ENCODE measurements around the gene POGZ.

Gene POGZ, protein sequence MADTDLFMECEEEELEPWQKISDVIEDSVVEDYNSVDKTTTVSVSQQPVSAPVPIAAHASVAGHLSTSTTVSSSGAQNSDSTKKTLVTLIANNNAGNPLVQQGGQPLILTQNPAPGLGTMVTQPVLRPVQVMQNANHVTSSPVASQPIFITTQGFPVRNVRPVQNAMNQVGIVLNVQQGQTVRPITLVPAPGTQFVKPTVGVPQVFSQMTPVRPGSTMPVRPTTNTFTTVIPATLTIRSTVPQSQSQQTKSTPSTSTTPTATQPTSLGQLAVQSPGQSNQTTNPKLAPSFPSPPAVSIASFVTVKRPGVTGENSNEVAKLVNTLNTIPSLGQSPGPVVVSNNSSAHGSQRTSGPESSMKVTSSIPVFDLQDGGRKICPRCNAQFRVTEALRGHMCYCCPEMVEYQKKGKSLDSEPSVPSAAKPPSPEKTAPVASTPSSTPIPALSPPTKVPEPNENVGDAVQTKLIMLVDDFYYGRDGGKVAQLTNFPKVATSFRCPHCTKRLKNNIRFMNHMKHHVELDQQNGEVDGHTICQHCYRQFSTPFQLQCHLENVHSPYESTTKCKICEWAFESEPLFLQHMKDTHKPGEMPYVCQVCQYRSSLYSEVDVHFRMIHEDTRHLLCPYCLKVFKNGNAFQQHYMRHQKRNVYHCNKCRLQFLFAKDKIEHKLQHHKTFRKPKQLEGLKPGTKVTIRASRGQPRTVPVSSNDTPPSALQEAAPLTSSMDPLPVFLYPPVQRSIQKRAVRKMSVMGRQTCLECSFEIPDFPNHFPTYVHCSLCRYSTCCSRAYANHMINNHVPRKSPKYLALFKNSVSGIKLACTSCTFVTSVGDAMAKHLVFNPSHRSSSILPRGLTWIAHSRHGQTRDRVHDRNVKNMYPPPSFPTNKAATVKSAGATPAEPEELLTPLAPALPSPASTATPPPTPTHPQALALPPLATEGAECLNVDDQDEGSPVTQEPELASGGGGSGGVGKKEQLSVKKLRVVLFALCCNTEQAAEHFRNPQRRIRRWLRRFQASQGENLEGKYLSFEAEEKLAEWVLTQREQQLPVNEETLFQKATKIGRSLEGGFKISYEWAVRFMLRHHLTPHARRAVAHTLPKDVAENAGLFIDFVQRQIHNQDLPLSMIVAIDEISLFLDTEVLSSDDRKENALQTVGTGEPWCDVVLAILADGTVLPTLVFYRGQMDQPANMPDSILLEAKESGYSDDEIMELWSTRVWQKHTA (N-terminal part only)

DNA sequence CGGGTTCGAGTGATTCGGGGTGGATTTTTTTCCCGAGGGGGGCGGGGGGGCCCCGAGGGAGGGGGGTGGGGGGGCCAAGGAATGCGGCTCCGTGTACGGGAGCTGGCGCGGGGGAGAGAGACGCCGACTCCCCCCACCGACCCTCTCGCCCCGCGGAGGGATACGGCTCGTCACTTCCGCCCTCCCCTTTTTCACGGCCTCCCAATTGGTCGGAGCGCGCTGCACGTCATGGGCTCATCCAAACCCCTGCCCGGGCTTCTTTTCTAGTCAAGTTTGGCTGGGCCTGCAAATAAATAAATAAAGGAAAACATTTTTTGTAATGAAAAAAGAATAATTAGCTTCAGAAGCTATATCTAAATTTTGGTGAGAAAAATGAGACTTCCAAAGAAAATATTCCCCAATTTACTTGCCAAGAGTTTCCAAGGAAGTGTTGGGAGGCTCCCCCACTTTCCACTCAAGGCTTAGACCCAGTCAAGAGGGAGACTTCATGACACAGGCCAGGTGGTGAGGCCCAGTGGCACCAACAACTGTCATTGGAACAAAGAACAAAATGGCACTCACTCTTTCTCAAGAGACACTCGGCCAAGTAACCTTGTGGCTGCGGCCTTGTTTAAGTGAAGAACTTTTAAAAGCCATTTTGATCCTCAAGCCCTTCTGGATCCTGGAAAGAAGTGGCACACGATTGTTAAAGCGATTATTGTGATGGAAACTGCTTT lies at the start of gene POGZ:
TSS of gene POGZ (minus strand) at position 164 of the 716 bp plus-strand sequence. CDS start 17,290 bp downstream, outside the sequence.
- DNase-seq: peak; percentile 93

DNA sequence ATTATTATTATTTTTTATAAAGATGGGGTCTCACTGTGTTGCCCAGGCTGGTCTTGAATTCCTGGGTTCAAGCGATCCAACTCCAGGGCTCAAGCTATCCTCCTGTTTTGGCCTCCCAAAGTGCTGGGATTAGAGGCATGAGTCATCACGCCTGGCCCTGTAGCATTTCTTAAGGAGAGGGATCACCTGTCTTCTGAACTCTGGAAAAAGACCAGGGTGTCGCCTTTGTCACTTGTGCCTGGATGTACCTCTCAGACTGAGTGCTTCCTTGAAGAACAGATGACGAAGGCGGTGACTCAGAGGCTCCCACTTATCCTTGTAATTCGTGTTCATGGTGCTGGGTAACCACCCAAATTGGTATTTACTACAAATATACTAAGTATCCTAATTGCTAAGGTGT lies 49.5 kb upstream of the POGZ start:
- no peak for DNase-seq

DNA sequence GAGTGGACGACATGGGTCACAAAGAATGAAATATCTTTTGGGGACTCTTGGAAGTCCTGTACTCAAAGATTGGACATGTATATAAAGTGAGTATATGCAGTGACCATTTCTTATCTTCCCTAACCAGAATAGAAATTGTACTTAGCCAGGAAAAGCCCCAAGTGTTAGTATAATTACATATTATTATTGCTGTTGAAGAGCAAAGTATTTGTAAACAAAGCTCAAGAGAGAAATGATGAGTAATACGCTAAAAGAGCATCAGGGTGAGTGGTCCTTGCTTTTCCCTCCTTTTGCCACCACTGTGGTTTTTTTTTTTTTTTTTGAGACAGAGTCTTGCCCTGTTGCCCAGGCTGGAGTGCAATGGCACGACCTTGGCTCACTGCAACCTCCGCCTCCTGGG lies 45.5 kb upstream of the POGZ start:
- DNase-seq: no peak

DNA sequence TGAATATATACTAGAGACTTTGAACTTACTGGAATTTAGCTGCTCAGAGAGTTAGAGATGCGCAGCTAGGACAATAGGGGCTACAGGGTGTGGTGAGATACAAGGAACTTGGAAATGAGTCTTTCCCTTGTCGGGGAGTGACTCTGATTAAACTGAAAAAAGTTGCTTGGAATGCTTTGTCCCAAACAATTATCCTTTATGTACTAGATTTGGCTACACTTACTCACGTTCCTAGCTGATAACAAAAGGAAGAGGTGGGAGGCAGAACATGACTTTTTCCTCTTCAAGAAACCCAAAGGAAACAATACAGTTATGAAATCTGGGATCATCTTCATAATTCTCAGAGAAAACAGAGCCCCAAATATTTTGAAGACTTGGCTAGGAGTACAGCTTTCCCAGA lies 45.0 kb upstream of the POGZ start:
- no peak for DNase-seq

DNA sequence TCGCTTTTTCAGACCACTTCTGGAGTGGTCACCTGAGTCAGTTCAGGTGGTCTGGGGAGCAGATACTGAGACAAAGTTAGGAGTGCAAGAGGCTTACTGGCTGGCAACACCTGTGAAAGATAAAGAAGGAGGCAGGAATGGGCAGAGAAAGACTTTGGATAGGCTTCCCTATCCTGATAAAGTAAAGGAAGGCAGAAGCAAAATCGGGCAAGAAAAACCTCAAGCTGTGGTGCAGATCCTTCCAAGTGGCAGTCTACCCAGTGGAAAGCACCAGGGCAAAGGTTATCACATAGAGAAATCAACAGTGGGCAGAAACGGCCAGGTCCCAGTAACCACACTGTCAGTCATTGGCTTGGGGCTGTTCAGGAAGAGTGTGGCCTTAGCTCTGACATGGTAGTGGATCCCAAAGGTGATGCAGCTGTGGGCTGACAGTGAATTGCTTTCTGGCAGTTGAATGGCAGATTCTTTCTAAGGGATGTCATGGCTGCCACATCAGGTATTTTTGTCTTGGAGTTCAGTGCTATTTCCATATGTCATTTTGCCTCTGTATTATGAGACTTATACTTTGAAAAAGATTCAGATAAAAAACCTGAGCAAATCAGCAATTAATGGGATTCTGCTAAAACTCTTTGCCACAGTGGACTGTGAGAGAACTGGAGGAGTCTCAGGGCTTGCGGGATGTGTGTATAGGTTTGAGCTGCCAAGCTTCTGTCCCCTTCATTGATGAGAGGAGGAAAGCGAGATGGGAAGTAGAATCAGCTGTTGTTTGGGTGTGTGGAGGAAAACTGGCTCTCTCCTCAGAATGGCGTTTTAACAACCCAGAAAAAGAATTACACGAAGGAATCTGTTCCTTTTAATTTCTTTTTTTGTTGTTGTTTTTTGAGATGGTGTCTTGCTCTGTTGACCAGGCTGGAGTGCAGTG lies 43.8 kb upstream of the POGZ start:
- no peak for DNase-seq

DNA sequence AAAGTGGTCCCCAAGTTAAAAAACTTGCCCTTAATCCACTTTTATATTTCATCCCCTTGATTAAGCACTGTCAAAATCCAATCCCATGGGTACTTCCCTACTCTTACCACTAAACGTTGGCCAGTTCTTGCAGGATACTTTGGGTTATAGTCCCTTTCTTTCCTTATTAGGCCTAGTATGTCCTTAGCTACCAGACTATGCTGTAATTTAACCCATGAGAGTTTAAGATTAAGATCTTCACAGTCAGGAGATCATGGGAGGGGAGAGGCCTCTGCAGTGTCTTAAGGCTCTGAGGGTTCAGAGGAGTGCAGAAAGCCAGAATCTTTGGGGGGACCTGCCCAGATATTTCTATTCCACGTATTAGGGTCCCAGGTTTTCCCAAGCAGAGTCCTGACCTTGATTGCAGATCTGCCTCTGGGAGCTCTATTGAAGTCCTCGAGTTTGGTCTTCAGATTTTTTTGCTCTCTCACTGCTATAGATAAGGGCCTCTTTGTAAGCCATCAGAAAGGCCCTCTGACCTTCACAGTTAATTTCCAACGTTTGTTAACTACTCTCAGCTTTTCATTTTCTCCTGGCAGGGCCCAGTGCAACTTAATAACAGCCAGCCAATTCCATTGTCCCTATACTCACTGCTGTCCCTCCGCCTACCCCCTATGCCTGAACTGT lies 42.9 kb upstream of the POGZ start:
- no peak for DNase-seq

DNA sequence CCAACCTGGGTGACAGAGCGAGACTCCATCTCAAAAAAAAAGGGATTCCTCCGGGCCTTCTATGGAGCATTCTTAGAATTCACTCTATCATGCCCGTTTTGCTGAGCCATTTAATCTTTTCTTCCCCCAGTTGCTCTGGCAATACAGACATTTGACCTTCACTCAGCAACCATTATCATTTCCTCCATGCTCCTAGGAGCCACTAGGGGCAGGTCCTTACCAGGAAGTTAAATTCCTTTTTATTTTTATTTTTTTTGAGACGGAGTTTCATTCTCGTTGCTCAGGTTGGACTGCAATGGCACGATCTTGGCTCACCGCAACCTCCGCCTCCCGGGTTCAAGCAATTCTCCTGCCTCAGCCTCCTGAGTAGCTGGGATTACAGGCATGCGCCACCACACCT lies 42.2 kb upstream of the POGZ start:
- DNase-seq: no peak

DNA sequence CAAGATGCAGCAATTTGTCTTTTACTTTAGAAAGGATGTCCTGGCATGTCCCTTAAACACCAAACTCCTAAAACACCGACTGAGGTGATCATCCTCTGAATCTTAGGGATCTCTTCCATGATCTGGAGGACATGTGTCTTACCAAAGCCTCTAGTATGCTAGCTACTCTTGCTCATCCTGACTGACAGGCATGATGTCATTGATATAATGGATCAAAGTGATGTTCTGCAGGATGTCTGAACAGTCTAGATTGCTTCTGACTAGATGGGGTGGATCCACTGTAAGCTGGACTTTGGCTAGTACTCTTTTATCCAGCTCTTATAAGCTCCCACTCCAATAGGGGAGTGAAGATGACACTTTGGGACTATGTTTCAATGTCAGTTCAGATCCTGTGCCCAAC lies 40.6 kb upstream of the POGZ start:
- DNase-seq: no peak

DNA sequence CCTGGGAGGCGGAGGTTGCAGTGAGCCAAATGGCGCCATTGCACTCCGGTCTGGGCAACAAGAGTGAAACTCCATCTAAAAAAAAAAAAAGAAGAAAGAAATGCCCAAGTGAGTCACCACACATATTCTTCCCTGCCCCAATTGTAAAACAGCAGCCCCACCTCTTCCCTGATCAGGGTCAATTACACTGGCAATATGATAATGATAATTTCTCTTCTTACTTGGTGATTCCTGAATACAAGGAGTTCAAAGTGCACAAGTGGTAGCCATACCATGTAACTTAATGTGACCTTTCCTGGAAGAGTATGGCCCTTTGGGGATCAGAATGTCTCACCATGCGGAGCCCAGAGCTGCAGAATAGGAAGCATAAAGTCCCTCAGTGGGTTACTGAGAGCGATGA lies 40.1 kb upstream of the POGZ start:
- DNase-seq: no peak

DNA sequence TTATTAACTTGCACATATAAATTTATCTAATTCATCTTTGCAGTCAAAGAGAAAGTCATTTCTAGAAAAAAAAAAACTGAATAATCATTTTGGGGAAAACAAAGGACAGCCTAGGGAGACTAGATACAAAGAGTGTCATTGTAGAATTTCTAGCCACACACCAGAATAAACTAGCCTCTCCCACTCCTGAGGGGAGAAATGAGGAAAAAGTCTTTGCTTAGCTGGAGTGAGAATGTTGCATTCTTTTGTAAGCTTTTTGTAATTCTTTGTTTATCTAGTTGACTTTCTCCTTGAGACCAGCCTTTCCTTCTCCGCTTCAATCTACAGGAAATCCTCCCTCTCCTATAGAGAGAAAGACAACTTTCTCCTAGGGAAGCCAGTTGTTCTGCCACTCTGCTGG lies 36.0 kb upstream of the POGZ start:
- no peak for DNase-seq

DNA sequence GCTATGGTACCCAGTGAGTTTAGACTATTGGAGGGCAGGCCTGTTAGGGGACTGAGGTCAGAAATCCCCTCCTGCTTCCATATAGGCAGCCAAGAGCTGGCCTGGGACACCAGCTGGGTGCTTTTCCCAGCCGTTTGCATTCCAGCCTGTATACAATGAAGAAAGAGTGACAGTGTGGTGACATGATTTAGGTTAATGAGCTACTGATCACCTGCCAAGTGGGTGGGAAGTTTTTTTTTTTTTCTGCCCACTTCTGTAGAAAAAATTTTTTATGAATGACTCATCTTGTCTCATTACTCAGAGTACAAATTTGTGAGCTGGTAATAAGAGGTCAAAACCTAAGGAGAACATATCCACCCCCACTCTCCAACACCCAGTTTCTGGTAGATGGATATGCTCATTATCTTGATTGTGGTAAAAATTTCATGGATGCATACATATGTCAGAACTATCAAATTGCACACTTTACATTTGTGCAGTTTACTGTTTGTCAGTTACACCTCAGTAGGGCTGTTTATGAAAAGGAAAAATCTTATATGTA lies 35.5 kb upstream of the POGZ start:
- DNase-seq: no peak

DNA sequence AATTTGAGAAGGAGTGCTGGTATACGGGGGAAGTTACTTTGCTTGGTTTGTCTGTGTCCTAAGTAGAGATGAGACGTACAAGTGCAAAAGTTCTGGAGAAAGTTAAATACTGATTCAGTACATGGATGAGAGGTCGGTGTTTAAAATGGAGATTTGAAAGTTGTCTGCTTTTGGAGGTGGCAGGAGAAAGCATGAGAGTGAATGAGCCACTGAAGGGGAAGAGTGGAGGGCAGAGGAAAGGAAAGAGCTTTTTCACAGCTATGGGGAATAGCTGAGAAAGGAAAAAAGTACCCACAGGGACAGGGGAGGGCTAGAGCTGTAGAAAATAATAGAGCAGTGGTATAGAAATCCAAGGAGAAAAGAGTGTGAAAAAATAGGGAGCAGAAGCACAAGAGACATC lies 33.7 kb upstream of the POGZ start:
- DNase-seq: no peak

DNA sequence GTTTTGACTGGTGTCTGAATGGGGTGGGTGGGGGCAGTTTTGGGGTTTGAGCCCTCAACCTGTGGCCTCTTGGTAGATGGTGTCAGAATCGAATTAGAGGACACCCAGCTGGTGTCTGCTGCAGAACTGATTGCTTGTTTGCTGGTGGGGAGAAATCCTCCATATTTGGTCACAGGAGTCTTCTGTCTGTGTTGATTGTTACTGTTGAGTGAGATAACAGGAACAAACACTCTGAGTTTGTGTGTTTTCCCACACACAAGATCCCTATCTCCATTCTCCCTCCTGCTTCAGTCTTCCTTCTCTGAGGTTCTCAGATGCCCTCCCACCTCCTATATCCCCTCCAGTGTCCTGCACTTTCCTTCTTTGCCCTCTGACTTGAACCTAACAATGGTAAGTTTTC lies 32.8 kb upstream of the POGZ start:
- no peak for DNase-seq

DNA sequence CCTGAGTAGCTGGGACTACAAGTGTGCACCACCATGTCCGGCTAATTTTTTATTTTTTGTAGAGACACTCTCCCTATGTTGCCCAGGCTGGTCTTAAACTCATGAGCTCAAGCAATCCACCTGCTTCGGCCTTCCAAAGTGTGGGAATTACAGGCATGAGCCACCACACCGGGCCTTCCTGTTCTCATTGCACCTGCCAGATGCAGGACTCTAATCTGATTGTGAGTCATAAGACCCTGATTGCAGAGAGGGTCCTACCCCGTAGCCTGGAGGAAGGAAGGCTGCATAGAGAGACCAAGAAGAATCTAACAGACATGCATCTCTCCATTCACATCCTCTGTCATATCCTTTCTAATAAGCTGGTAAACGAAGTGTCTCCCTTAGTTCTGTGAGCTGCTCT lies 32.3 kb upstream of the POGZ start:
- no peak for DNase-seq

DNA sequence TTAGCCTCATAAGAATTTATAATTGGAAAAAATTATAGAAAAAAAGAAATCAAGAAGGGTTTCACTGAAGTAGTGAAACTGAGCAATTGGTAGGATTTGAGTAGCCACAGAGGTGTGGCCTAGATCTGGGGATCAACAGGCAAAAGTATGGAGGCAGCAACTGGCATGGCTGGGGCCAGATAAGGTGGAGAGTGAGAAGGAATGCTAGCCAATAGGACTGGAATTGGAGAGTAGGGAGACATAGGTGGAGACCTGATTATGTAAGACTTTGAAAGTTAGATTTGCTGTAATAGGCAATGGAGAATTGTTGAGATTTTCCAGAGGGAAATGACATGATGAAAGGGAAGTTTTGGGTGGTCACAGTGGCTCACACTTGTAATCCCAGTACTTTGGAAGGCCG lies 27.3 kb upstream of the POGZ start:
- DNase-seq: no peak

DNA sequence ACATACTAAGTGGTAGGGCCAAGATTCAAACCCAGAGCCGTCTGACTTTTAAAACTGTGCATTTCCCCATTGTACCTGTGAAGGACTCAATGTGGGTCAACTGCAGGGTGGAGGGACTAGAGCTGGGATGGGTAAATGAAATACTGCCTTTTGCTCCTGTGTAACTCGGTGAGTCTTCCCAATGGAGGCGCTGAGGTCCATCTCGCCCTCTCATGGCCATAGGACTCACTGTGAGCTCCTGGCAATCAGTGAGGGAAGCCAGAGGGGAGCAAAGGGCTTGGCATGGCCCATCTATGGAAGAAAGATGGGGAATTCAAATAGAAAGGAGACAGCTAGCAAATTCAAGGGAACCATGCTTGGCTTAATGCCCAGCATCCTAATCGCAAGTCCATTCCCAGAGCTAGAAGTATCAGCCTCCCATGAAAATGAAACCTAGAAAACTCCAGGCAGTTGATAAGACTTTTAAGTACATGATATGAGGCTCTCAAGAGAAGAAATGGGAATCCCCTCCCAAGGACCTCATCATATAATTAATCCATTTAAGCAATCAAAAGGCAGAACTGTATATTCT lies 26.5 kb upstream of the POGZ start:
- DNase-seq: no peak

DNA sequence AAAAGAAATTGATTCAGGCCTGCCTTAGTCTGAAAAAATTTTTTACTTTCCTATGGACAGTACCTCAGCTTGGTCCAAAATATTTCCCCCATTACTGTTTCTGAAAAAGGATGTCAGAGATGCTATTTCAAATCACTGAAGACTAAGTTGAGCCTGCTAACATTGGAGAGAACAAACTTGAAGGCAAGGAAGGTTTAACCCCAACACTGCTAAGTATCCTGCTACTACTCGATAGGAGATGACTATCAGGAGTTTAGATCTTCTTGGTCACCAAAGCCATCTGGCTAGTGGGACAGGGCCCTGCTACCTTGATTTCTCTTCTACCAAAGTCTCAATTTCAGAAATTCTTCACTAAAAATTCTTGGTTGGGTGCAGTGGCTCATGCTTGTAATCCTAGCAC lies 22.7 kb upstream of the POGZ start:
- DNase-seq: no peak

DNA sequence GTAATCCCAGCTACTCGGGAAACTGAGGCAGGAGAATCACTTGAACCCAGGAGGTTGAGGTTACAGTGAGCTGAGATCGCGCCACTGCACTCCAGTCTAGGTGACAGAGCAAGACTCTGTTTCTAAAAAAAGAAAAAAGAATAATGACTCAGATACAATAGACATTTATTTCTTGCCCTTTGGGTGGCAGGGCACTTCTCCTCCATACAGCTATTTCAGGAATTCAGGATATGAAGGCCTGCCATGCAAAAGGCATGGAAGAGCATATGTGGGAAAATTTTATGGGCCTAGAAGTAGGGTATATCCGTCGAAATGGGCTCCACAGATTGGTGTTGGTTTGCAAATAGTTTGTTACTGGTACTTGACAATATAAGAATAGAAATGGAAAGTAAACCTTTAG lies 20.2 kb upstream of the POGZ start:
- no peak for DNase-seq

DNA sequence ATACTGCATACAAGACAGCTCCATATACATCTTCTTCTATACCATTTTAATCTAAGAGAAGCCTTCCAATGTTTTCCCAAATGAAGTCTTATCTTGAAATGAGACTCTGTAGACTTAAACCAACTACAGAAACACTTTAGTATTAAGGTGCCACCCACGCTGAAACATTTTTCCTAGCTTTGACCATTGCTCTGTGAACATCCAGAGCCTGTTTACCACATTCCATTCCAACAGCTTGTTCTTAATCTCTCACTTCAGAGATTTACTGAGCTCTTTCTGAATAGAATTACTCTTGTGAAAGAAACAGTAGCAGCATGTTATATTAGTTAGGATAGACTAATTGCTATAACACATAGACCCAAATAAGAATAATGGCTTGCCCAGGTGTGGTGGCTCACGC lies 19.6 kb upstream of the POGZ start:
- DNase-seq: no peak

DNA sequence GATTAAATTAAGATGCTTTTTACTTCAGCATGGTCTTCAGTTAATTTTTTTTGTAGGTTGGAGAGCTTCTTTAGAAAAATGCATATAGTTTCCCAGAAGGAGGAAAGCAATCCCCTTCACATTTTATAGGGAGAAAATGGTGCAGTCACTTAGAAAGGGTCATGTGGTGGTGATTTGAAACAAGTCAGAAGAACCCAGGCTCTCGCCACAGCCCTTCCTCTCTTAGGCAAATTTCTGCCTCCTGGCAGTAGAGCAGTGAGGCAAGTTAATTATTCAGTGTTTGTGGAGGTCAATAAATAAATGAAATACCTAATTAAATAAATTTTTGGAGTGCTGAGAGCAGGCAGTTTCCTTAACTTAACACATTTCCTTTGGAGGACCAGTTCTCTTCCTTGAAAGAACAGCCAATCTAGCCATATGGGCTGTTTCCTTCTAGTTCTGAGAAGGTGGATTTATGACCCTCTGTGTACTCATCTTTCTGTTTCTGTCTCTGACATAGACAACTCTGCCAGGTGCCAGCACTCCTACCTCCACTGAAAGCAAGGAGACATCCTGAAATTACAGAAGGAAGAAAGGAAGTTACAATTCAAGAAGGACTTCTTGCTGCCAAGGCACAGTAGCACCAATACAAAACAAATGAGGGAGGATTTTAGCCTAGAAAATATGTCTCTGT lies 19.0 kb upstream of the POGZ start:
- no peak for DNase-seq

Measured in NCI-H2107 (cell line).